KOPT-K1 (cell line): ENCODE measurements around the gene AUNIP.

Source experiments
- H3K27ac ChIP-seq: fragments of 200-600 bp; sonication (generic); 2 replicates; pipeline ENCODE4 v1.5.1; 2016; ENCODE audit warnings: antibody characterized with exemption, mild to moderate bottlenecking, low read depth, low read length; ENCODE audit not compliant: poor library complexity, severe bottlenecking
- H3K36me3 ChIP-seq: fragments of 200-600 bp; sonication (generic); 2 replicates; pipeline ENCODE4 v1.5.1; 2017; ENCODE audit warnings: antibody characterized with exemption, mild to moderate bottlenecking, low read length, moderate library complexity; ENCODE audit not compliant: insufficient read depth
- H3K9me3 ChIP-seq: fragments of 200-600 bp; sonication (generic); 2 replicates; pipeline ENCODE4 v1.5.1; 2017; ENCODE audit warnings: antibody characterized with exemption, low read length, mild to moderate bottlenecking; ENCODE audit not compliant: insufficient read depth, poor library complexity, severe bottlenecking

AUNIP gene

GRCh38 chr1:25804964-25805862 lies 54.0 kb downstream of the AUNIP start:
- no peaks in the 10 kb centered on the region for H3K36me3 ChIP-seq
- no peak overlapping the region for H3K27ac ChIP-seq
- no peaks in the 10 kb centered on the region for H3K9me3 ChIP-seq

DNA sequence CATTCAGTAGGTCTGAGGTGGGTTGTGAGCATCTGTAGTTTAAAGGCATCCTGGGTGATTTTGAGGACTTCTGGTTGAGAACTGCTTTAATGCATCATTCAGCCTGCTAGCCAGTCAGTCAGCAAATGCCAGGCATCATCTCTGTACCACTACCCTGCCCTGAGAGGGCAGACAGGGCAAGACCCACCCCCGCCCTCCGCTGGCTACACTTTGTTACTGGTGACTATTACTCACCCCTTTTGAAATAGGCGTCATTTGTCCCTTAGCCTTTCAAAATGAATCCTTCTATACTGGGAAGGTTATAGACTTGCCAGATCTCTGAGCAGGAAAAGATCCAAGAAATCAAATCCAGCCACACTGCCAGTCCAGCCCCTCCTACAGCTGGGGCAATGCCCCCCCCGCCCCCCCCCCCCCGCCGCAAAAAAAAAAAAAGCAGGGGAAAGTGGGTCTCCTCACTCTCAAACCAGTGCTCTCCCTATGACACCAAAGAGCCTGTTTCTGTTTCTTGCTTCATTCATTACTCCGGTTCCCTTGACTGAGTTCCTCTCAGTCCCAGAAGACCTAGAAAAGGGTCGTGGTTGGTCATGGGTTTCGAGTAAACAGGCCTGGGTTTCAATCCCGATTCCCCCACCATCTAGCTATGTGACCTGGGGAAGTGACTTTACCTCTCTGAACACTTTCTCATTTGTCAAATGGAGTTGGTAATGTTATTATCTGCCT lies 54.9 kb downstream of the AUNIP start:
- Histone ChIP-seq H3K9me3 (no peaks in the 10 kb centered on the region), H3K36me3 (no peaks in the 10 kb centered on the region), H3K27ac (no peak overlapping the region)

DNA sequence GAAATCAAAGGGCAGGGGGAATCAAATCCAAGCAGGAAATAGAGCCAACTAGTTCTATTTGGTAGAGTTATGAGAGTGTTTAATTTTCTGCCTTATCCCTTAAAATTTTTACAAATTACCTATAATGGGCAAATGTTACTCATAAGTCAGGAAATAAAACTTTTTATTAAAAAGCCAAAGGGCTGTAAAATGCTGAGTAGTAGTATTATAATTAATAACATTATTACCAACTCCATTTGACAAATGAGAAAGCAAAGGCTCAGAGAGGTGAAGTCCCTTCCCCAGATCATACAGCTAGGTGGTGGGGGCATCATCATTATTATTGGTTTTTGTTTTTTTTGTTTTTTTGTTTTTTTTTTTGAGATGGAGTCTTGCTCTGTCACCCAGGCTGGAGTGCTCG lies 55.9 kb downstream of the AUNIP start:
- Histone ChIP-seq H3K36me3 (no peaks in the 10 kb centered on the region), H3K9me3 (no peaks in the 10 kb centered on the region), H3K27ac (no peak overlapping the region)

DNA sequence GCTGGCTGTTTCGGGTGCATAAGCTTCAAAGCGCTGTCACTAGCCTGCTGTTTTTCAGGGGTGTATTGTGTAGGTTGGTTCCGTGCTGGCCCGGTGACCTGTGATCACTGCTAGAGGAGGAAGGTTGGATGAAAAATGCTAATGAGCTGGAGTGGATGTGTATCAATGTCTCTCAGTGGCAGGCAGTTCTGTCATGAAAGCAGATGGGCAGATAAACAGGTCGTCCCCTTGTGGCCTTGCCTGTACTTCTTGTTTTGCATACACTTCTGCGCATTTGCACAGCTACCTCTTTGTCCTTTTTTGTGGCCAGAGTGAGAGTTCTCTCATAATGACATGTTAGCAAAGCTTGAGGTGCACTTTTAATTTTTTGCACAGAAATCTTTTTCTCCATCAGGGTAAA lies 56.3 kb downstream of the AUNIP start:
- Histone ChIP-seq H3K27ac (no peak overlapping the region), H3K36me3 (no peaks in the 10 kb centered on the region)

GRCh38 chr1:25800703-25801377 lies 58.4 kb downstream of the AUNIP start:
- no peak overlapping the region for H3K27ac ChIP-seq
- H3K9me3 ChIP-seq = no peaks in the 10 kb centered on the region
- no peaks in the 10 kb centered on the region for H3K36me3 ChIP-seq

More for the DNA sequence above, 56.3 kb downstream of the AUNIP start:
- no peaks in the 10 kb centered on the region for H3K9me3 ChIP-seq

DNA sequence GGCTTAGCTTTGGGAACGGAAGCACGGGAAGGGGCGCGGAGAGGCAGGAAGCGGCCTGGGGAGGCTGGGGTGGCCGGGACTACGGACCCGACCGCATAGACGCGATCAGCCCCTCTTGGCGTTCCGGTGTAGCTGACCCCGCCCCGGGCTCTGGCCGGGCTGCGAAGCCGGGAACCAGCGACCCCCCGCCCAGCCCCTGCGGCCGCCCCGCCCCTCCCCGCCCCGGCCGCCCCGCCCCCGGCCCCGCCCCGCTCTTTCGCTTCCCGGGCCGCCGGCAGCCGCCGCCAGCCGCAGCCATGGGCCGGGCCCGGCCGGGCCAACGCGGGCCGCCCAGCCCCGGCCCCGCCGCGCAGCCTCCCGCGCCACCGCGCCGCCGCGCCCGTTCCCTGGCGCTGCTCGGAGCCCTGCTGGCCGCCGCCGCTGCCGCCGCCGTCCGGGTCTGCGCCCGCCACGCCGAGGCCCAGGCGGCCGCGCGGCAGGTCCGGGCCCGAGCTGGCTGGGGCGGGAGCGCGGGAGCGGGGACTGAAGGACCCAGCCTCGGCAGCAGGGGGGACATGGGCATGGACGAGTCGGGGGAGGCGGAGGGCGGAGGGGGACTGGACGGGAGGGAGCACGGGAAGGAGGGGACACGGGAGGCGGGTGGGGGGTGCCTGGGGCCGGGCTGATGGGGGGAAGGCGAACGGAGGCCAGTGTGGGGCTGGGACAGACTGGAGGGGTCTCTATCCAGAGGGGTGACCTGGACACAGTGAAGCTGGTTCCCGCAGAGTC lies 59.1 kb downstream of the AUNIP start, which contains the start of gene SELENON:
Gene SELENON, plus strand, starts transcription at position 259 of the 768 bp plus-strand sequence. Its CDS starts 38 bp downstream, at position 297.
- no peaks in the 10 kb centered on the region for H3K36me3 ChIP-seq
- H3K9me3 ChIP-seq = no peaks in the 10 kb centered on the region
- H3K27ac ChIP-seq = no peak within 1 kb of the TSS

DNA sequence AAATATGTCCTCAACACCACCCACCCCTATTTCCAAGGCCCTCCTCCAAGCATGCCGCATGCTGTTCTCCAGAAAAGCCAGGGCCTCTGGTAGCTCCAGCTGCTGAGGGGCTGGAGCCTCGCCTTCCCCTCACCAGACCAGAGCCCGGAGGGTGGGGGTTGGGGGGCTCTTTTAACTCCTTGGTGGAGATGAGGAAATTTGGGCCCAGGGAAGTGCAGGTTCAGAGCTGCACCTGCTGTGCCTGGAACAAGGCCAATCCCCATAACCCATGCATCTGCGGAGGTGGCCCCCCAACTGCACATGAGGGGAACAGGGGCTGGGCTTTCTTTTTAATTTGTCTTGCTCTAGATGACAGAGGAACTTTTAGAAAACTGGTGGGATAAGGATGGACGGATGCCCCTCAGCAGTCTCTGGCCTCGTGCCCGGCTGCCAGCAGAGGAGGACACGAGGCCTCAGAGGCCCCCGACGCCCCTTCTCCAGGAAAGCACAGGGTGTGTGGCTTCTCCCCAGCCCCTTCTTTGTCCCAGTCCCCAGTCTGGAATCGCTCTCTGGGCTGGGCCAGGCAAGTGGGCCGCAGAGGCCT lies 59.8 kb downstream of the AUNIP start:
- Histone ChIP-seq H3K36me3 (no peaks in the 10 kb centered on the region), H3K27ac (no peak overlapping the region), H3K9me3 (no peaks in the 10 kb centered on the region)

- Histone ChIP-seq H3K9me3 (no peaks in the 10 kb centered on the region), H3K27ac (no peak overlapping the region), H3K36me3 (no peaks in the 10 kb centered on the region)
These were observed 60.4 kb downstream of the AUNIP start for GRCh38 chr1:25798666-25799351.

GRCh38 chr1:25797939-25798338 lies 61.3 kb downstream of the AUNIP start:
- Histone ChIP-seq H3K27ac (no peak overlapping the region), H3K36me3 (no peaks in the 10 kb centered on the region), H3K9me3 (no peaks in the 10 kb centered on the region)

DNA sequence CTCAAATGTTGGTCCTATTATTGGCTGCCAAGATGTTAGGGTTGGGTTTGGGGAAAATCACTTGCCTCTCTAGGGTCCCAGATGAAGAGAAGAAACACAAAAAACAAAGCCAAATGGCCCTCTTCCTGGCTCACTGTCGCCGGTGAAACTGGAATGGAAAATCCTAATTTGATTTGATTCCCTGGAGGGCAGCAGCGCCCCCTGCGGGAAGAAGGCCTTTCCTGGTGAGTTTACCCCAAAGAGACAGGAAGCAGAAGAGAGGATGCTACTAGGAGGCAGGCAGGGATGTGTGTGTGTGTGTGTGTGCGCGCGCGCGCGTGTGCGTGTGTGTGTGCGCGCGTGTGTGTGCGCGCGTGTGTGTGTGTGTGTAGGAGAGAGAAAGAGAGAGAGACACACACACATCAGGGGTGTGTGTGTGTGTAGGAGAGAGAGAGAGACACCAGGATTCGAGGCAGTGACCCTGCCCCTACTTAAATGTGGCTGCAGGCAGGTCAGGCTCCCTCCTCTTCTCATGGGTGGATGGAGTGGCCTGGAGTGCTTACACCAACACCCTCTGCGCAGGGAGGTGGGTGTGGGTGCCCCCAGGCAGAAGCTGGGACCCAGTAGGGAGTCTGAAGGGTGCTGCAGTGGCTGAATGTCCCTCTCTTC lies 62.3 kb downstream of the AUNIP start:
- H3K9me3 ChIP-seq = no peaks in the 10 kb centered on the region
- no peaks in the 10 kb centered on the region for H3K36me3 ChIP-seq
- no peak overlapping the region for H3K27ac ChIP-seq

DNA sequence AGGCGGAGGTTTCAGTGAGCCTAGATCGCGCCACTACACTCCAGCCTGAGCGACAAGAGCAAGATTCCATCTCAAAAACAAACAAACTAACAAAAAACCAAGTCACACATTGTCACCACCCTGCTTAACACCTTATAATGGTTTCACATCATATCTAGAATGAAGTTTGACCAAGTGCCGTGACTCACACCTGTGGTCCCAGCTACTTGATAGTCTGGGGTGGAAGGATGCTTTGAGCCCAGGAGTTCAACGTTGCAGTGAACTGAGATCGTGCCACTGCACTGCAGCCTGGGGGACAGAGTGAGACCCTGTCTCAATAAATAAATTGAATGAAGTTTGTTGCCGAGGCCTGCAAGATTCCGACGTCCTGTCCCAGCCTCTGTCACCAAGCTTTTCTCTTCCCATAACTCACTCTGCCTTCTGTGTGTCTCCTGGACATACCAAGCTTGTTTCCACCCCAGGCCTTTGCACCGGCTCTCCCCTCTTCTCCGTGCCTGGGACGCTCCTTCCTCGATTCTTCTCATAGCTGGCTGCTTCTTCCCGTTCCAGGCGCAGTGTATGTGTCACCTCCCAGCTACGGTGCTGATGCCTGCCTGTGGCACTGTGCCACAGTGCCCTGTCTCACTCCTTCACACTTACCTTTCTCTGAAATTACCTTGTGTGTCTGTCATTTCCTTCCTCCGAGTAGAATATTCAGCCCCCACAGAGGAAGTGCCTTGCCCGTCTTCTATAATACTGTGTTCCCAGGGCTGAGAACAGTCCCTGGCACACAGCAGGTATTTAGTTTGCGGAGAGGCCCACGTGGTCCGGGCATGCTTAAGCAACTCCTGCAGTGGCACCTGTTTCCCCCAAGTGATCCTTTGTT lies 63.1 kb downstream of the AUNIP start:
- no peaks in the 10 kb centered on the region for H3K9me3 ChIP-seq
- H3K36me3 ChIP-seq = no peaks in the 10 kb centered on the region
- no peak overlapping the region for H3K27ac ChIP-seq

DNA sequence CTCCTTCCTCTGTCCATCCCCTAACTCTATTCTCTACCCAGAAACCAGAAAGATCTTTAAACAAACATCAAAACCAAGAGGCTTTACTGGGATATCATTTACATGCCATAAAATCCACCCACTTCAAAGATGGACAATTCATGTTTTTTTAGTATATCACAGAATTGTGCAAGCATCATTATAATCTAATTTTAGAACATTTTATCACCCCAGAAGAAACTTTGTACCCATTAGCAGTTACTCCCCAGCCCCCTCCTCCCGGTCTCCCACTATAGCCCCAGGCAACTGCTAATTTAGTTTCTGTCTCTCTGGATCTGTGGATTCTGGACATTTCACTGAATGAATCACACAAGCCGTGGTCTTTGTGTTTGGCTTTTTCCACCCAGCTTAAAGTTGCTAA lies 64.0 kb downstream of the AUNIP start:
- Histone ChIP-seq H3K36me3 (no peaks in the 10 kb centered on the region), H3K27ac (no peak overlapping the region)

DNA sequence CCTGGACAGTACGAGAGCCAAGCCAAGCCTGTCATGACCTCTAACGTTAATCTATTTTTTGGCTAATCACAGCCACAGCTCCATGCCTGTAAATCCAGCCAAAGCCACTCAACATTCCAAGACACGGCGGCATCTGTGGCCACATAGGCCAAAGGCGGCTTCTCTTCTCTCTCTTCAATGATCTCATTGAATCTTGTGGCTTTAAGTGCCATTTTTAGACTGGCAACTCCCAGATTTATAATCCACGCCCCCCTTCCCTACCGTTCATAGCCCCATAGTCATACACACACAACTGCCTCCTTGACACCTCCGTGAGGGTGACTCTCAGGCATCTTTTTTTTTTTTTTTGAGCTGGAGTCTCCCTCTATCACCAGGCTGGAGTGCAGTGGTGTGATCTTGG lies 64.9 kb downstream of the AUNIP start:
- H3K27ac ChIP-seq = no peak overlapping the region
- no peaks in the 10 kb centered on the region for H3K36me3 ChIP-seq
- no peaks in the 10 kb centered on the region for H3K9me3 ChIP-seq

More for the DNA sequence above, 64.0 kb downstream of the AUNIP start:
- no peaks in the 10 kb centered on the region for H3K9me3 ChIP-seq
